Thyroid gland (tissue), 4 donors: ENCODE measurements around the gene NGRN.

ENCODE experiments used
- POLR2A ChIP-seq, 2 donors: fragments of 450-650 bp; IDR thresholded peaks; one replicate each; pipeline ENCODE4 v1.6.1; 2017; ENCODE audit warnings: antibody characterized with exemption in 2 of 2, mild to moderate bottlenecking in 2 of 2, moderate library complexity in 1 of 2
- TF ChIP-seq, protein P1 (sequence below), 6 experiments: fragments of 200-600 bp in 3 of 6; fragments of 450-650 bp in 3 of 6; sonication (generic) in 3 of 6; IDR thresholded peaks; one replicate each; pipeline ENCODE4 v1.5.1; 2016 to 2019; ENCODE audit warnings: antibody characterized with exemption in 6 of 6, mild to moderate bottlenecking in 2 of 6, inconsistent platforms in 1 of 6, moderate library complexity in 1 of 6

DNA sequence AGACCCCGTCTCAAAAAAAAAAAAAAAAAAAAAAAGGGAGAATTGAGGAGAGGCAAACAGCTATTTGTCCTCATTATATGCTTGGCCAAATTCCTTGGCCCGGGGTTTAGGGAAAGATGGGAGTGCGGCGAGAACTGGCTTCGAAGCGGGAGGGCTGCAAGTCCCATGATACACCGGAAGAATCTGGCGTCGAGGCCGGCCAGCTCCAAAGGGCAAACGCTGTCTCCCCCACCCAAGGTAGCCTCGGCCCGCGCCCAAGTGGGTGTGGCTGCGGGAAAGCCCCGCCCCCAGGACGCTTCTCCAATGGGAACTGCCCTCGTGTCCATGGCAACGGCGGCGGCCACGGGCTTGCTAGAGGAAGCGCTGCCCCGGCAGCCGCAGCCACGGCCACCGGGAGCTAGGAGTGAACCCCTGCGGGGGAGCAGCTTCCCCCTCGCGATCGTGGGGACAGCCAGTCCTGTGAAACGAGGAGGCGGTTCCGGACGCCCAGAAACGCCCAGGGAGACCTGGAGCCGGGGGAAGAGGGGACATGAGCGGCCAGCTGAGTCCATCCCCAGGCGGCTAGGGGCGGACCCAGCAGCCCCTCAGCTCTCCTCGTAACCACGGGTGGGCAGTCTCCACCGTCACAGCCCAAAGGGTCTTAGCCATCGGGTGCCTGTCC is 16.1 kb upstream of the NGRN start, which contains the start of gene TTLL13:
- TF ChIP-seq, protein P1, sequence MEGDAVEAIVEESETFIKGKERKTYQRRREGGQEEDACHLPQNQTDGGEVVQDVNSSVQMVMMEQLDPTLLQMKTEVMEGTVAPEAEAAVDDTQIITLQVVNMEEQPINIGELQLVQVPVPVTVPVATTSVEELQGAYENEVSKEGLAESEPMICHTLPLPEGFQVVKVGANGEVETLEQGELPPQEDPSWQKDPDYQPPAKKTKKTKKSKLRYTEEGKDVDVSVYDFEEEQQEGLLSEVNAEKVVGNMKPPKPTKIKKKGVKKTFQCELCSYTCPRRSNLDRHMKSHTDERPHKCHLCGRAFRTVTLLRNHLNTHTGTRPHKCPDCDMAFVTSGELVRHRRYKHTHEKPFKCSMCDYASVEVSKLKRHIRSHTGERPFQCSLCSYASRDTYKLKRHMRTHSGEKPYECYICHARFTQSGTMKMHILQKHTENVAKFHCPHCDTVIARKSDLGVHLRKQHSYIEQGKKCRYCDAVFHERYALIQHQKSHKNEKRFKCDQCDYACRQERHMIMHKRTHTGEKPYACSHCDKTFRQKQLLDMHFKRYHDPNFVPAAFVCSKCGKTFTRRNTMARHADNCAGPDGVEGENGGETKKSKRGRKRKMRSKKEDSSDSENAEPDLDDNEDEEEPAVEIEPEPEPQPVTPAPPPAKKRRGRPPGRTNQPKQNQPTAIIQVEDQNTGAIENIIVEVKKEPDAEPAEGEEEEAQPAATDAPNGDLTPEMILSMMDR (IDR thresholded peaks at IDR 0.05): peak in 1 of 6 experiments; percentile 5
- peak in 1 of 2 donors; percentile 83 for TF ChIP-seq POLR2A (IDR thresholded peaks at IDR 0.05)
